WTC11 (cell line): Measurements from ENCODE around the gene KIAA1755. TPM values are rescaled to one million over a fixed set of nuclear protein-coding genes. Genes with fewer than 3 reads are reported as not detected.

Experiments used
- ATAC-seq: fragments of 200-7000 bp; cut with Tn5 transposase; 2 replicates; pipeline ENCODE4 v1.10.0; 2021; ENCODE audit warnings: mild to moderate bottlenecking, moderate library complexity
- CTCF ChIA-PET: fragments of 300-600 bp; sonication (Branson Sonifier 250); formaldehyde crosslinking; loops from one replicate; lab custom pipeline; 2021; ENCODE audit warnings: antibody characterized with exemption; lab: Charles Lee
- POLR2A ChIA-PET: fragments of 350-600 bp; sonication (Branson Sonifier 250); formaldehyde crosslinking; loops from one replicate; lab custom pipeline; 2021; ENCODE audit warnings: antibody characterized with exemption; lab: Charles Lee
- DNase-seq: peaks from one replicate; pipeline ENCODE4 v3.0.0; 2021; ENCODE audit warnings: low spot score
- H3K27ac Mint-ChIP-seq: 2 replicates; pipeline ENCODE4 v1.8.0; 2021; ENCODE audit warnings: mixed read lengths
- H3K27me3 Mint-ChIP-seq: 2 replicates; pipeline ENCODE4 v1.8.0; 2021; ENCODE audit warnings: low read depth, mild to moderate bottlenecking, moderate library complexity, mixed read lengths
- H3K36me3 Mint-ChIP-seq: 2 replicates; pipeline ENCODE4 v1.8.0; 2021; ENCODE audit warnings: mixed read lengths
- H3K4me1 Mint-ChIP-seq: 2 replicates; pipeline ENCODE4 v1.8.0; 2022; ENCODE audit warnings: mixed read lengths
- H3K4me3 Mint-ChIP-seq: 2 replicates; pipeline ENCODE4 v1.8.0; 2021; ENCODE audit warnings: mild to moderate bottlenecking, moderate library complexity, mixed read lengths
- H3K9me3 Mint-ChIP-seq: 2 replicates; pipeline ENCODE4 v1.8.0; 2021; ENCODE audit warnings: mixed read lengths
- ATF3 ChIP-seq: sonication (generic); formaldehyde crosslinking; conservative IDR thresholded peaks from 2 replicates; pipeline ENCODE4 v1.8.1; 2022; ENCODE audit warnings: mild to moderate bottlenecking, missing genetic modification reagents
- ATF6 ChIP-seq: sonication (generic); formaldehyde crosslinking; IDR thresholded peaks from 2 replicates; pipeline ENCODE4 v1.8.1; 2023; ENCODE audit warnings: mild to moderate bottlenecking, missing genetic modification reagents
- CREB1 ChIP-seq: sonication (generic); formaldehyde crosslinking; IDR thresholded peaks from 2 replicates; pipeline ENCODE4 v1.8.0; 2023; ENCODE audit warnings: mild to moderate bottlenecking, missing genetic modification reagents
- HMGA2 ChIP-seq: fragments of 250-450 bp; sonication (Bioruptor Pico); IDR thresholded peaks from 2 replicates; pipeline ENCODE4 v1.4.0; 2021; ENCODE audit warnings: mild to moderate bottlenecking, moderate library complexity
- MAX ChIP-seq: sonication (generic); formaldehyde crosslinking; IDR thresholded peaks from 2 replicates; pipeline ENCODE4 v1.8.0; 2022; ENCODE audit warnings: mild to moderate bottlenecking, missing genetic modification reagents
- MLX ChIP-seq: sonication (generic); formaldehyde crosslinking; IDR thresholded peaks from 2 replicates; pipeline ENCODE4 v1.8.1; 2023; ENCODE audit warnings: mild to moderate bottlenecking, missing genetic modification reagents, moderate library complexity
- NFATC4 ChIP-seq: fragments of 250-450 bp; sonication (Bioruptor Pico); IDR thresholded peaks from 2 replicates; pipeline ENCODE4 v1.9.0; 2021; ENCODE audit warnings: mild to moderate bottlenecking
- NFE2L1 ChIP-seq: sonication (generic); formaldehyde crosslinking; IDR thresholded peaks from 2 replicates; pipeline ENCODE4 v1.8.1; 2023; ENCODE audit warnings: missing genetic modification reagents
- NR1H2 ChIP-seq: sonication (generic); formaldehyde crosslinking; IDR thresholded peaks from 2 replicates; pipeline ENCODE4 v1.9.0; 2021; ENCODE audit warnings: mild to moderate bottlenecking, moderate library complexity, missing genetic modification reagents
- OVOL2 ChIP-seq: fragments of 250-450 bp; sonication (Bioruptor Pico); IDR thresholded peaks from 2 replicates; pipeline ENCODE4 v1.9.0; 2021; ENCODE audit warnings: mild to moderate bottlenecking, borderline replicate concordance
- PRRX2 ChIP-seq: fragments of 250-450 bp; sonication (Bioruptor Pico); IDR thresholded peaks from 2 replicates; pipeline ENCODE4 v1.8.0; 2021; ENCODE audit warnings: mild to moderate bottlenecking
- RELA ChIP-seq: sonication (generic); formaldehyde crosslinking; IDR thresholded peaks from 2 replicates; pipeline ENCODE4 v1.8.1; 2022; ENCODE audit warnings: missing genetic modification reagents, mild to moderate bottlenecking, borderline replicate concordance
- TCF7 ChIP-seq: sonication (generic); formaldehyde crosslinking; IDR thresholded peaks from 2 replicates; pipeline ENCODE4 v1.8.0; 2022; ENCODE audit warnings: mild to moderate bottlenecking, low read depth, missing genetic modification reagents, moderate library complexity
- TP53 ChIP-seq: sonication (generic); formaldehyde crosslinking; IDR thresholded peaks from 2 replicates; pipeline ENCODE4 v1.8.1; 2023; ENCODE audit warnings: mild to moderate bottlenecking, missing genetic modification reagents
- ZBTB21 ChIP-seq: sonication (generic); formaldehyde crosslinking; IDR thresholded peaks from 2 replicates; pipeline ENCODE4 v1.8.1; 2023; ENCODE audit warnings: mild to moderate bottlenecking, missing genetic modification reagents, borderline replicate concordance
- ZNF396 ChIP-seq: fragments of 250-450 bp; sonication (Bioruptor Pico); IDR thresholded peaks from 2 replicates; pipeline ENCODE4 v1.8.0; 2021; ENCODE audit warnings: mild to moderate bottlenecking, moderate library complexity, borderline replicate concordance
- ZNF416 ChIP-seq: fragments of 250-450 bp; sonication (Bioruptor Pico); IDR thresholded peaks from 2 replicates; pipeline ENCODE4 v1.9.0; 2021; ENCODE audit warnings: mild to moderate bottlenecking, inconsistent platforms
- total RNA-seq: library from RNA; stranded (reverse); gene quantifications from 3 replicates; pipeline ENCODE4 v1.2.3, GENCODE V29; 2021
- TF ChIP-seq, protein P1 (sequence below): sonication (generic); formaldehyde crosslinking; IDR thresholded peaks from 2 replicates; pipeline ENCODE4 v1.8.0; 2022; ENCODE audit warnings: mild to moderate bottlenecking, missing genetic modification reagents
- TF ChIP-seq, protein P2 (sequence below): sonication (generic); formaldehyde crosslinking; IDR thresholded peaks from 2 replicates; pipeline ENCODE4 v1.8.0; 2022; ENCODE audit warnings: mild to moderate bottlenecking, missing genetic modification reagents

Gene KIAA1755
- total RNA-seq, 1 experiment from 2014 or later: 0.50 TPM

DNA sequence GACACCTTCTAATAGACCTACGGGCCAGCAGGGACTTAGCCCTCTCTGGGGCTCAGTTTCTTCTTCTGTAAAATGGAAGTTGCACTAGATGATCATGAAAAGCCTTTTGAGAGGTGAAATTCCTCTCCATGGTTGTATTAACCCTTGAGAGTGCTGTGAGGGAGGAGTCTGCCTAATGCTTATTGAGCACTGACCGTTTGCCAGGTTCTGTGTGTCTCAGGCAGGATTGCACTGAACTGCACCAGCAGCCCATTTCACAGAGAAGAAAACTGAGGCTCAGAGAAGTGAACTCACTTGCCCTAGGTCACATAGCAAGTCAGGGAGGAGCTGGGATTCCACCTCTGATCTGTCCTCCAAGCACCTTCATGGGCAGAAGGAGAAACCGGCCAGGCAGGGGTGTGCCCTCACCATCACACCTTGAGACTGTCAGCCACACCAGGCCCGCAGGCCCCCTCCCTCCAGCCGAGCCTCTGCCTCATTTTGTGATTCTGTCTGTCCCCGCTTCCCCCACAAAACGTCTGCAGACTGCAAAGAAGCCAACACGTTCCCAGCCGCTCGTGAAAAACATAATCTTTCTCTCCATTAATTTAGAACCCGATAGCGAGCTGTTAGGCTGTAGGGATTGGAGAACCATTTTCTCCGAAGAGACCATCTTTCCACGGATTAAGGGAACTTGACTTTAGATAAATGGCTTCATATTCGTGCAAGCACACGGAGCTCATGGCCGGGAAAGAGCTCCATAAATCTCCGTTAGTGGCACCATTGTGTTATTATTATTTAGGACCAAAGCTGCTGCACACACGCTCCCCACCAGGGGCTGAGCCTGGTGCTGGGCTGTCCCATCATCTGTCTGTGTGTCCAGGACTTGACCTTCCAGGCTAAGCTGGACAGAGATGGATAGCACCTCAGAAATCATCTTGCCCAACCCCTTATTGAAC lies 46.0 kb downstream of the KIAA1755 start:
- Mint-ChIP-seq H3K9me3 (no peaks in the 10 kb centered on the region), H3K27me3 (no peaks in the 10 kb centered on the region), H3K27ac (no peak overlapping the region), H3K36me3 (no peaks in the 10 kb centered on the region), H3K4me1 (peaks cover 2% of the 10 kb centered on the region; the same call in 1 of the 2 replicates), H3K4me3 (no peak overlapping the region)
- no peak for DNase-seq
- CTCF ChIA-PET: interaction anchor here (0.8 to 9.8 kb wide), 8 partner anchors 9 to 157 kb away, joined by 3 to 134 read pairs (median 4); no protein-coding TSS in a partner anchor
- TF ChIP-seq ZNF416 (CRISPR knock-in tag): no peak
- no peak for TF ChIP-seq ZNF396 (CRISPR knock-in tag)
- no peak for TF ChIP-seq MLX
- TF ChIP-seq HMGA2 (CRISPR knock-in tag): no peak
- TF ChIP-seq ATF3 (CRISPR knock-in tag): no peak
- peak; percentile 41 for ATAC-seq
- POLR2A ChIA-PET: no interaction called here

DNA sequence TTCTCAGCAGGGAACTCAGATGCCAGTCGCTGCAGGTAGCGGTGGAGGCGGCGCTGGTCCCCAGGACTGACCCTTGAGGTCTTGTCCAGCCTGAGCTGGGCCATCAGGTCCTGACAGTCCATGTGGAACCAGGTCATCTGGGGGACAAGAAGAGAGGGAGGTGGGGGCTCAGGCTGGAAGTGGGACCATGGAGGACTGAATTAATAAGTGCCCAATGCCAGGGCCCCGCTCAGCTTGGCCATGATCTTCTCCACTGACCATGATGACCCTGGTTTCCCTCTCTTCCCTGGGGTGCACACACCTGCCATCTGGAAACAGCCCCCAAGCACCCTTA lies 47.0 kb downstream of the KIAA1755 start:
- no peak overlapping the region for H3K27ac Mint-ChIP-seq
- POLR2A ChIA-PET: no interaction called here

More for the DNA sequence above, 47.0 kb downstream of the KIAA1755 start:
- TF ChIP-seq NFATC4 (CRISPR knock-in tag) (no peak), TP53 (CRISPR knock-in tag) (no peak), PRRX2 (CRISPR knock-in tag) (no peak), ZBTB21 (CRISPR knock-in tag) (no peak), NFE2L1 (CRISPR knock-in tag) (no peak), ATF6 (no peak), OVOL2 (CRISPR knock-in tag) (no peak), NR1H2 (no peak), CREB1 (CRISPR knock-in tag) (no peak), MAX (CRISPR knock-in tag) (no peak), TCF7 (no peak), RELA (CRISPR knock-in tag) (no peak)
- TF ChIP-seq, protein P1, sequence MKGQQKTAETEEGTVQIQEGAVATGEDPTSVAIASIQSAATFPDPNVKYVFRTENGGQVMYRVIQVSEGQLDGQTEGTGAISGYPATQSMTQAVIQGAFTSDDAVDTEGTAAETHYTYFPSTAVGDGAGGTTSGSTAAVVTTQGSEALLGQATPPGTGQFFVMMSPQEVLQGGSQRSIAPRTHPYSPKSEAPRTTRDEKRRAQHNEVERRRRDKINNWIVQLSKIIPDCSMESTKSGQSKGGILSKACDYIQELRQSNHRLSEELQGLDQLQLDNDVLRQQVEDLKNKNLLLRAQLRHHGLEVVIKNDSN (CRISPR knock-in tag): no peak
- TF ChIP-seq, protein P2, sequence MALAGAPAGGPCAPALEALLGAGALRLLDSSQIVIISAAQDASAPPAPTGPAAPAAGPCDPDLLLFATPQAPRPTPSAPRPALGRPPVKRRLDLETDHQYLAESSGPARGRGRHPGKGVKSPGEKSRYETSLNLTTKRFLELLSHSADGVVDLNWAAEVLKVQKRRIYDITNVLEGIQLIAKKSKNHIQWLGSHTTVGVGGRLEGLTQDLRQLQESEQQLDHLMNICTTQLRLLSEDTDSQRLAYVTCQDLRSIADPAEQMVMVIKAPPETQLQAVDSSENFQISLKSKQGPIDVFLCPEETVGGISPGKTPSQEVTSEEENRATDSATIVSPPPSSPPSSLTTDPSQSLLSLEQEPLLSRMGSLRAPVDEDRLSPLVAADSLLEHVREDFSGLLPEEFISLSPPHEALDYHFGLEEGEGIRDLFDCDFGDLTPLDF (CRISPR knock-in tag): no peak
- CTCF ChIA-PET: interaction anchor here (0.6 to 1.4 kb wide), 3 partner anchors 35 to 156 kb away, joined by 3 to 7 read pairs (median 6); no protein-coding TSS in a partner anchor
- H3K4me1 Mint-ChIP-seq: peaks cover 2% of the 10 kb centered on the region; the same call in 1 of the 2 replicates
- no peaks in the 10 kb centered on the region for H3K9me3 Mint-ChIP-seq
- H3K36me3 Mint-ChIP-seq: no peaks in the 10 kb centered on the region
- H3K4me3 Mint-ChIP-seq: no peak overlapping the region
- no peaks in the 10 kb centered on the region for H3K27me3 Mint-ChIP-seq
- DNase-seq (no peak), ATAC-seq (no peak)
